H1 (cell line): ENCODE measurements around the gene PRKN. TPM values are rescaled to one million over a fixed set of nuclear protein-coding genes. Genes with fewer than 3 reads are reported as not detected.

Experiments
- CTCF ChIA-PET: fragments of 300-600 bp; sonication (Branson Sonifier 250); formaldehyde crosslinking; loops from one replicate; lab custom pipeline; 2021; ENCODE audit not compliant: partially characterized antibody; lab: Charles Lee
- POLR2A ChIA-PET: fragments of 300-600 bp; sonication (Branson Sonifier 250); formaldehyde crosslinking; loops from one replicate; lab custom pipeline; 2021; ENCODE audit warnings: inconsistent platforms; ENCODE audit not compliant: partially characterized antibody; lab: Charles Lee
- DNase-seq, 2 experiments: peaks; one replicate each; pipeline versions ENCODE4 v3.0.0 to v3.0.0-alpha.2; 2010 to 2022; ENCODE audit warnings: low spot score in 2 of 2, low read depth in 1 of 2, mixed read lengths in 1 of 2
- FAIRE-seq: peaks from 2 replicates; lab custom pipeline; 2011; peaks lifted over from hg19 to GRCh38; lab: Jason Lieb, UNC
- H2AFZ ChIP-seq: 2 replicates; pipeline ENCODE4 v1.8.1; 2012; ENCODE audit warnings: low read length, inconsistent platforms
- H2AK5ac ChIP-seq: 2 replicates; pipeline ENCODE4 v1.6.1; 2013; ENCODE audit warnings: low read depth, low read length
- H2BK120ac ChIP-seq: replicated peaks from 2 replicates; pipeline ENCODE3; 2013; ENCODE audit warnings: low read depth, low read length, inconsistent platforms
- H2BK12ac ChIP-seq: 2 replicates; pipeline ENCODE4 v1.6.1; 2013; ENCODE audit warnings: low read depth, low read length
- H2BK15ac ChIP-seq: 2 replicates; pipeline ENCODE4 v1.6.1; 2013; ENCODE audit warnings: low read length
- H2BK20ac ChIP-seq: 2 replicates; pipeline ENCODE4 v1.6.1; 2013; ENCODE audit warnings: low read length
- H2BK5ac ChIP-seq: 2 replicates; pipeline ENCODE4 v1.6.1; 2013; ENCODE audit warnings: low read depth, low read length
- H3K14ac ChIP-seq: 2 replicates; pipeline ENCODE4 v1.6.1; 2013; ENCODE audit warnings: inconsistent platforms; ENCODE audit not compliant: insufficient read length
- H3K18ac ChIP-seq: 2 replicates; pipeline ENCODE4 v1.6.1; 2013; ENCODE audit warnings: low read length; ENCODE audit errors: extremely low read depth
- H3K23ac ChIP-seq: 2 replicates; pipeline ENCODE4 v1.6.1; 2013; ENCODE audit warnings: inconsistent platforms; ENCODE audit not compliant: insufficient read length
- H3K23me2 ChIP-seq: 2 replicates; pipeline ENCODE4 v1.6.1; 2013; ENCODE audit warnings: low read depth, low read length
- H3K27ac ChIP-seq: 2 replicates; pipeline ENCODE4 v1.6.1; 2011; ENCODE audit warnings: low read depth, low read length, inconsistent platforms
- H3K27me3 ChIP-seq, 4 experiments: replicated peaks in 1 of 4; 1 replicate in 1 of 4; 2 replicates in 3 of 4; pipeline versions ENCODE4 v1.6.1 to v1.8.1; 2011 to 2013; ENCODE audit warnings: low read length in 3 of 4, mild to moderate bottlenecking in 3 of 4, inconsistent platforms in 2 of 4, mixed read lengths in 2 of 4, moderate library complexity in 1 of 4; ENCODE audit not compliant: control insufficient read depth in 3 of 4, insufficient read depth in 3 of 4; ENCODE audit errors: extremely low read depth in 1 of 4
- H3K36me3 ChIP-seq, 4 experiments: 2 replicates each; pipeline versions ENCODE4 v1.6.1 to v1.8.1; 2011 to 2013; ENCODE audit warnings: mild to moderate bottlenecking in 4 of 4, low read length in 3 of 4, moderate library complexity in 2 of 4, control low read depth in 1 of 4, inconsistent platforms in 1 of 4; ENCODE audit not compliant: insufficient read depth in 4 of 4, control insufficient read depth in 2 of 4
- H3K4ac ChIP-seq: replicated peaks from 2 replicates; pipeline ENCODE3; 2013; ENCODE audit warnings: low read length, low read depth, mixed read lengths, inconsistent platforms; ENCODE audit not compliant: insufficient read length
- H3K4me1 ChIP-seq, 4 experiments: replicated peaks in 1 of 4; 1 replicate in 1 of 4; 2 replicates in 3 of 4; pipeline versions ENCODE4 v1.6.1 to v1.8.1; 2011 to 2013; ENCODE audit warnings: low read length in 3 of 4, inconsistent platforms in 2 of 4, mixed read lengths in 1 of 4; ENCODE audit not compliant: insufficient read depth in 4 of 4, control insufficient read depth in 3 of 4
- H3K4me2 ChIP-seq, 2 experiments: 2 replicates each; pipeline versions ENCODE4 v1.6.1 to v1.8.1; 2011 to 2013; ENCODE audit warnings: low read depth in 2 of 2, low read length in 2 of 2, control low read depth in 1 of 2, inconsistent platforms in 1 of 2, mild to moderate bottlenecking in 1 of 2; ENCODE audit not compliant: insufficient read depth in 1 of 2
- H3K4me3 ChIP-seq, 4 experiments: fragments of 200-600, 300-600 bp in 1 of 4; sonication (generic), shearing (Covaris generic), sonication (Bioruptor Twin) in 1 of 4; 2 replicates each; pipeline versions ENCODE4 v1.5.1 to v1.8.1; 2011 to 2016; ENCODE audit warnings: low read length in 4 of 4, low read depth in 3 of 4, control low read depth in 2 of 4, inconsistent platforms in 2 of 4, mild to moderate bottlenecking in 2 of 4, mixed read lengths in 1 of 4, moderate library complexity in 1 of 4; ENCODE audit not compliant: insufficient read depth in 2 of 4; ENCODE audit errors: extremely low read depth in 1 of 4
- H3K56ac ChIP-seq: replicated peaks from 2 replicates; pipeline ENCODE3; 2013; ENCODE audit warnings: low read depth, mild to moderate bottlenecking, mixed read lengths, low read length, inconsistent platforms; ENCODE audit not compliant: insufficient read length
- H3K79me1 ChIP-seq: 2 replicates; pipeline ENCODE4 v1.6.1; 2013; ENCODE audit warnings: low read depth, low read length, control low read depth
- H3K79me2 ChIP-seq, 2 experiments: 2 replicates each; pipeline versions ENCODE4 v1.6.1 to v1.8.1; 2012 to 2013; ENCODE audit warnings: low read length in 2 of 2, mild to moderate bottlenecking in 2 of 2, inconsistent platforms in 1 of 2; ENCODE audit not compliant: insufficient read depth in 2 of 2, control insufficient read depth in 1 of 2
- H3K9ac ChIP-seq, 4 experiments: replicated peaks in 1 of 4; 1 replicate in 1 of 4; 2 replicates in 3 of 4; pipeline versions ENCODE4 v1.6.1 to v1.8.1; 2011 to 2013; ENCODE audit warnings: low read depth in 3 of 4, low read length in 3 of 4, control low read depth in 2 of 4, mild to moderate bottlenecking in 2 of 4, moderate library complexity in 2 of 4, inconsistent platforms in 1 of 4; ENCODE audit errors: extremely low read depth in 1 of 4
- H3K9me3 ChIP-seq, 2 experiments: 2 replicates each; pipeline versions ENCODE4 v1.6.1 to v1.8.1; 2012 to 2013; ENCODE audit warnings: mild to moderate bottlenecking in 2 of 2, moderate library complexity in 2 of 2, control low read depth in 1 of 2, inconsistent platforms in 1 of 2, low read depth in 1 of 2, low read length in 1 of 2, mixed read lengths in 1 of 2; ENCODE audit not compliant: insufficient read depth in 2 of 2
- H4K20me1 ChIP-seq, 2 experiments: replicated peaks in 1 of 2; 2 replicates each; pipeline versions ENCODE3 to v1.8.1; 2011 to 2013; ENCODE audit warnings: inconsistent platforms in 2 of 2, low read length in 2 of 2, mild to moderate bottlenecking in 1 of 2; ENCODE audit not compliant: insufficient read depth in 2 of 2, control insufficient read depth in 1 of 2
- H4K5ac ChIP-seq: 2 replicates; pipeline ENCODE4 v1.6.1; 2013; ENCODE audit warnings: low read length, low read depth, mixed read lengths, inconsistent platforms; ENCODE audit not compliant: insufficient read length
- H4K8ac ChIP-seq: 2 replicates; pipeline ENCODE4 v1.8.0; 2013; ENCODE audit warnings: mild to moderate bottlenecking, moderate library complexity, low read length, inconsistent platforms; ENCODE audit not compliant: insufficient read depth; ENCODE audit errors: extremely low read depth
- H4K91ac ChIP-seq: replicated peaks from 2 replicates; pipeline ENCODE3; 2013; ENCODE audit warnings: low read length, mixed read lengths, inconsistent platforms; ENCODE audit not compliant: insufficient read length
- CBX5 ChIP-seq: fragments of 300-800, 300-1000 bp; sonication (generic); IDR thresholded peaks from 2 replicates; pipeline ENCODE4 v1.7.1; 2016; ENCODE audit warnings: antibody characterized with exemption, low read length, low read depth
- EZH2 ChIP-seq: fragments of 200-600 bp; sonication (generic); IDR thresholded peaks from 2 replicates; pipeline ENCODE4 v1.7.1; 2012; ENCODE audit warnings: low read depth, mild to moderate bottlenecking, moderate library complexity, low read length, inconsistent platforms; ENCODE audit not compliant: severe bottlenecking
- GTF2F1 ChIP-seq: IDR thresholded peaks from 2 replicates; pipeline ENCODE4 v1.6.1; 2012; ENCODE audit warnings: low read depth, low read length, improper control_type of control experiment, borderline replicate concordance
- HDAC2 ChIP-seq, 2 experiments: fragments of 300-600 bp in 1 of 2; sonication (generic) in 1 of 2; IDR thresholded peaks; 2 replicates each; pipeline ENCODE4 v1.6.1; 2011 to 2012; ENCODE audit warnings: low read depth in 2 of 2, low read length in 2 of 2, mild to moderate bottlenecking in 2 of 2, moderate library complexity in 2 of 2, borderline replicate concordance in 1 of 2, inconsistent platforms in 1 of 2
- KDM1A ChIP-seq: fragments of 200-600, 300-600 bp; sonication (generic); IDR thresholded peaks from 2 replicates; pipeline ENCODE4 v1.7.1; 2016; ENCODE audit warnings: mild to moderate bottlenecking, low read length, borderline replicate concordance
- MAFK ChIP-seq: IDR thresholded peaks from 2 replicates; pipeline ENCODE4 v1.6.1; 2012; ENCODE audit warnings: low read depth, mild to moderate bottlenecking, improper control_type of control experiment, low read length
- NANOG ChIP-seq: IDR thresholded peaks from 2 replicates; pipeline ENCODE4 v1.6.1; 2011; ENCODE audit warnings: low read length, low read depth, mild to moderate bottlenecking, inconsistent platforms; ENCODE audit not compliant: insufficient read depth, poor library complexity, severe bottlenecking
- RBBP5 ChIP-seq: IDR thresholded peaks from 2 replicates; pipeline ENCODE4 v1.7.1; 2012; ENCODE audit warnings: low read depth, mild to moderate bottlenecking, inconsistent platforms, low read length, moderate library complexity, borderline replicate concordance
- SIX5 ChIP-seq: IDR thresholded peaks from 2 replicates; pipeline ENCODE4 v1.6.1; 2011; ENCODE audit warnings: mild to moderate bottlenecking, low read depth, low read length
- SRF ChIP-seq: IDR thresholded peaks from 2 replicates; pipeline ENCODE4 v1.6.1; 2011; ENCODE audit warnings: mild to moderate bottlenecking, low read depth, low read length, moderate library complexity
- SUZ12 ChIP-seq: fragments of 200-600 bp; sonication (generic); IDR thresholded peaks from 2 replicates; pipeline ENCODE4 v1.6.1; 2012; ENCODE audit warnings: mild to moderate bottlenecking, inconsistent platforms, low read length, moderate library complexity, mixed read lengths
- TEAD4 ChIP-seq: IDR thresholded peaks from 2 replicates; pipeline ENCODE4 v1.6.1; 2012; ENCODE audit warnings: low read depth, low read length, inconsistent platforms, mixed read lengths
- WGBS, 2 experiments: shearing (Covaris generic) in 1 of 2; methylation state at CpG; one replicate each; pipeline versions ENCODE4 v1.1.6 to v1.1.7; 2013 to 2015; ENCODE audit warnings: low lambda C conversion rate in 2 of 2, mixed read lengths in 2 of 2, inconsistent platforms in 1 of 2, low coverage in 1 of 2, missing lambda C conversion rate in 1 of 2; ENCODE audit not compliant: insufficient replicate concordance in 2 of 2, insufficient coverage in 1 of 2, insufficient read length in 1 of 2; ENCODE audit errors: extremely low coverage in 1 of 2, missing lambda C conversion rate in 1 of 2; 5-methylcytosine and 5-hydroxymethylcytosine counted together
- polyA plus RNA-seq, 7 experiments: library from polyadenylated mRNA; depleted of rRNA in 3 of 7; stranded (reverse) in 5 of 7; unstranded in 2 of 7; fragments of >200 nt in 5 of 7; fragments of 200-250 nt in 2 of 7; gene quantifications; 1 replicate in 5 of 7; 2 replicates in 1 of 7; 4 replicates in 1 of 7; pipeline versions ENCODE4 v1.2.1 to v1.2.3, GENCODE V29; 2011 to 2013; ENCODE audit warnings: missing spikeins in 2 of 7, mixed read lengths in 2 of 7
- total RNA-seq: library from RNA; stranded (reverse); fragmentation: NEBNext Ultra II Directional; extraction: Animal tissue kit (Norgen Biotek cat#: 25700); gene quantifications from 2 replicates; pipeline ENCODE4 v1.2.1, GENCODE V29; 2021
- TF ChIP-seq, protein P1 (sequence below): IDR thresholded peaks from 2 replicates; pipeline ENCODE4 v1.6.1; 2011; ENCODE audit warnings: low read length, improper control_type of control experiment

PRKN gene
- total and polyA plus RNA-seq, 2 of the 8 experiments (the other 6 are each of a cell fraction or from before 2014, with no cell fraction given), result 0.13 to 0.29 TPM

- H3K4me2 ChIP-seq, result no peak overlapping the region
- no peak for FAIRE-seq
- no peaks in the 10 kb centered on the region for H3K79me2 ChIP-seq
- H3K56ac ChIP-seq, result no peak overlapping the region
- no peak overlapping the region for H4K5ac ChIP-seq
- no peak overlapping the region for H3K4ac ChIP-seq
- H2BK120ac ChIP-seq, result no peak overlapping the region
- no peak overlapping the region for H4K8ac ChIP-seq
- ChIA-PET CTCF (interaction anchor here (0.9 kb wide), 1 partner anchor 17 kb away, joined by 3 read pairs; no protein-coding TSS in a partner anchor), POLR2A (no interaction called here)
- H3K23me2 ChIP-seq, result no peaks in the 10 kb centered on the region
- no peak overlapping the region for H3K4me3 ChIP-seq
- H2BK5ac ChIP-seq, result no peak overlapping the region
- no peaks in the 10 kb centered on the region for H3K79me1 ChIP-seq
- H3K23ac ChIP-seq, result no peak overlapping the region
- no peak overlapping the region for H3K9ac ChIP-seq
- H3K9me3 ChIP-seq, result no peaks in the 10 kb centered on the region
- no peak for DNase-seq
- H3K27ac ChIP-seq, result no peak overlapping the region
- 80% methylated on average over 4 of the region's 4 CpGs; no CpG with 5 or more reads in 1 of the 2 experiments for WGBS, 2 experiments
- H2AK5ac ChIP-seq, result no peak overlapping the region
- H3K27me3 ChIP-seq, result no peaks in the 10 kb centered on the region
- H2BK12ac ChIP-seq, result no peak overlapping the region
- no peak overlapping the region for H2AFZ ChIP-seq
- no peak overlapping the region for H2BK15ac ChIP-seq
- H3K36me3 ChIP-seq, result no peaks in the 10 kb centered on the region; a peak in 1 of 8 replicates
- no peak overlapping the region for H3K18ac ChIP-seq
- H3K4me1 ChIP-seq, result no peaks in the 10 kb centered on the region
- no peaks in the 10 kb centered on the region for H4K20me1 ChIP-seq
- no peak overlapping the region for H4K91ac ChIP-seq
- H2BK20ac ChIP-seq, result no peak overlapping the region
- H3K14ac ChIP-seq, result no peak overlapping the region
- TF ChIP-seq MAFK (no peak), HDAC2 (IDR thresholded peaks at IDR 0.05; ENCODE audit: borderline replicate concordance in 1 of 2, low read depth in 2 of 2, low read length in 2 of 2) (no peak), SIX5 (no peak), TEAD4 (no peak), SUZ12 (no peak), RBBP5 (no peak), CBX5 (no peak), NANOG (no peak), SRF (no peak), GTF2F1 (no peak), KDM1A (no peak), EZH2 (no peak)
- TF ChIP-seq, protein P1, sequence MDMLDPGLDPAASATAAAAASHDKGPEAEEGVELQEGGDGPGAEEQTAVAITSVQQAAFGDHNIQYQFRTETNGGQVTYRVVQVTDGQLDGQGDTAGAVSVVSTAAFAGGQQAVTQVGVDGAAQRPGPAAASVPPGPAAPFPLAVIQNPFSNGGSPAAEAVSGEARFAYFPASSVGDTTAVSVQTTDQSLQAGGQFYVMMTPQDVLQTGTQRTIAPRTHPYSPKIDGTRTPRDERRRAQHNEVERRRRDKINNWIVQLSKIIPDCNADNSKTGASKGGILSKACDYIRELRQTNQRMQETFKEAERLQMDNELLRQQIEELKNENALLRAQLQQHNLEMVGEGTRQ, result no peak
Measured at GRCh38 chr6:161788531-161788930, 939.0 kb downstream of the PRKN start.
